ENCODE data around the gene HOMER2. TPM values are rescaled to one million over a fixed set of nuclear protein-coding genes. Genes with fewer than 3 reads are reported as not detected.
A peak's percentile ranks its signal among the peaks of the same experiment; 100 is the strongest.

Gene HOMER2
- total RNA-seq, 1 donor from 2014 or later: 12.2 TPM

DNA sequence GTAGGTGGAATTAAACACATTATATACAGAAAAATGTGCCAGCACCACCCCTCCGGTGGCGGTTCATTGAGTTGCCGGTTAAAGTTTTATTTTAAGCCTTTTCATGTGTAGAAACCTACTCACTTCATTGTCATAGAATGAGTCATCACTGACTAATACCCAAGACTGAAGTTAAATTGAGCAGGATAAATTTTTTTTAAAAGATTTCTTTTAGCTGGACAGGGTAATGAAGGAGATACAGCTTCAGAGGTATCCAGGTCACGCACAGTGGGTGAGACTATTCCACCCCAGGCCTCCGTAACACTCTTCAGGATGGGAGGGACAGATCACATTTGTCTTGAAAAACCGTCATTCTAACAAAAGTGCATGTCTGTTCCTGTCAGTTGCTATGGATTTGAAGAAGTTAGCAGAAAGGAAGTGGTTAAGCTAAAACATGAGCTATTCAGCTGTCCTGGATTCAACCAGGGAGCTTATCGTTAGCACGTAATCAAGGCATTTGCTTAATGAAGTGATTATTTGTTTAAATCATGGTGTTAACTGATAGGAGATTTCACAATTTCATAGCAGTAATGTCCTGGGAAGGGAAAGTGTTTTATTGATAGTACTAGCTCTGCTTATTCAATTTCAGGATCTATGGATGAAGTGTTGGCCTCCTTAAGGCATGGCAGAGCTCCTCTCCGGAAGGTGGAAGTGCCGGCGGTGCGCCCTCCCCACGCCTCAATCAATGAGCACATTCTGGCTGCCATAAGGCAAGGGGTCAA lies 119.7 kb downstream of the HOMER2 start:
- Mint-ChIP-seq H3K27me3 (ENCODE audit: low read depth, unreplicated experiment) (no peaks in the 10 kb centered on the region), H3K4me1 (ENCODE audit: low read depth, unreplicated experiment) (peaks cover 24% of the 10 kb centered on the region), H3K4me3 (ENCODE audit: unreplicated experiment) (peak overlapping the region; percentile 66), H3K9me3 (ENCODE audit: unreplicated experiment) (no peaks in the 10 kb centered on the region), H3K36me3 (ENCODE audit: low read depth, unreplicated experiment) (peaks cover 25% of the 10 kb centered on the region), H3K27ac (ENCODE audit: unreplicated experiment) (peak overlapping the region; percentile 86)
- Histone ChIP-seq H3K4me3 (ENCODE audit: insufficient read depth, low read depth, low read length) (peak overlapping the region; percentile 22), H3K79me2 (ENCODE audit: insufficient read depth, low read length) (peaks cover 7% of the 10 kb centered on the region), H3K27me3 (ENCODE audit: insufficient read depth, low read length) (no peaks in the 10 kb centered on the region), H3K9me3 (ENCODE audit: insufficient read depth, low read depth, low read length) (no peaks in the 10 kb centered on the region), H3K4me1 (ENCODE audit: insufficient read depth, low read length) (peaks cover 21% of the 10 kb centered on the region), H3K36me3 (ENCODE audit: insufficient read depth, low read length) (peaks cover 46% of the 10 kb centered on the region), H3K9ac (ENCODE audit: low read length) (peak overlapping the region; percentile 65), H3K27ac (ENCODE audit: low read depth, low read length) (peak overlapping the region; percentile 87), H3K4me2 (ENCODE audit: low read length) (peak overlapping the region; percentile 82), H2AFZ (ENCODE audit: low read depth, low read length) (peak overlapping the region; percentile 22), H4K20me1 (ENCODE audit: insufficient read depth, low read length) (no peaks in the 10 kb centered on the region)
- peak; percentile 93 for DNase-seq (ENCODE audit: low read depth)
- FAIRE-seq: peak; percentile 32
- no peak for TF ChIP-seq EZH2 (IDR thresholded peaks at IDR 0.05; ENCODE audit: insufficient read depth, low read length)
- TF ChIP-seq, protein P1, sequence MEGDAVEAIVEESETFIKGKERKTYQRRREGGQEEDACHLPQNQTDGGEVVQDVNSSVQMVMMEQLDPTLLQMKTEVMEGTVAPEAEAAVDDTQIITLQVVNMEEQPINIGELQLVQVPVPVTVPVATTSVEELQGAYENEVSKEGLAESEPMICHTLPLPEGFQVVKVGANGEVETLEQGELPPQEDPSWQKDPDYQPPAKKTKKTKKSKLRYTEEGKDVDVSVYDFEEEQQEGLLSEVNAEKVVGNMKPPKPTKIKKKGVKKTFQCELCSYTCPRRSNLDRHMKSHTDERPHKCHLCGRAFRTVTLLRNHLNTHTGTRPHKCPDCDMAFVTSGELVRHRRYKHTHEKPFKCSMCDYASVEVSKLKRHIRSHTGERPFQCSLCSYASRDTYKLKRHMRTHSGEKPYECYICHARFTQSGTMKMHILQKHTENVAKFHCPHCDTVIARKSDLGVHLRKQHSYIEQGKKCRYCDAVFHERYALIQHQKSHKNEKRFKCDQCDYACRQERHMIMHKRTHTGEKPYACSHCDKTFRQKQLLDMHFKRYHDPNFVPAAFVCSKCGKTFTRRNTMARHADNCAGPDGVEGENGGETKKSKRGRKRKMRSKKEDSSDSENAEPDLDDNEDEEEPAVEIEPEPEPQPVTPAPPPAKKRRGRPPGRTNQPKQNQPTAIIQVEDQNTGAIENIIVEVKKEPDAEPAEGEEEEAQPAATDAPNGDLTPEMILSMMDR (IDR thresholded peaks at IDR 0.05; ENCODE audit: insufficient read depth, low read depth, low read length): no peak

- Histone ChIP-seq H3K4me3 (ENCODE audit: insufficient read depth, low read depth, low read length) (peak overlapping the region; percentile 5), H3K27ac (ENCODE audit: low read depth, low read length) (peak overlapping the region; percentile 87), H3K4me2 (ENCODE audit: low read length) (peak overlapping the region; percentile 82), H3K9me3 (ENCODE audit: insufficient read depth, low read depth, low read length) (no peaks in the 10 kb centered on the region), H3K36me3 (ENCODE audit: insufficient read depth, low read length) (peaks cover 47% of the 10 kb centered on the region), H3K27me3 (ENCODE audit: insufficient read depth, low read length) (no peaks in the 10 kb centered on the region), H4K20me1 (ENCODE audit: insufficient read depth, low read length) (no peaks in the 10 kb centered on the region), H3K4me1 (ENCODE audit: insufficient read depth, low read length) (peaks cover 21% of the 10 kb centered on the region), H3K9ac (ENCODE audit: low read length) (peak overlapping the region; percentile 65), H2AFZ (ENCODE audit: low read depth, low read length) (no peak overlapping the region), H3K79me2 (ENCODE audit: insufficient read depth, low read length) (peaks cover 7% of the 10 kb centered on the region)
- Mint-ChIP-seq H3K36me3 (ENCODE audit: low read depth, unreplicated experiment) (peaks cover 18% of the 10 kb centered on the region), H3K27ac (ENCODE audit: unreplicated experiment) (peak overlapping the region; percentile 86), H3K27me3 (ENCODE audit: low read depth, unreplicated experiment) (no peaks in the 10 kb centered on the region), H3K4me1 (ENCODE audit: low read depth, unreplicated experiment) (peaks cover 24% of the 10 kb centered on the region), H3K9me3 (ENCODE audit: unreplicated experiment) (no peaks in the 10 kb centered on the region), H3K4me3 (ENCODE audit: unreplicated experiment) (peak overlapping the region; percentile 66)
- FAIRE-seq (no peak), DNase-seq (ENCODE audit: low read depth) (no peak)
- TF ChIP-seq, protein P1 (IDR thresholded peaks at IDR 0.05; ENCODE audit: insufficient read depth, low read depth, low read length): no peak
- TF ChIP-seq EZH2 (IDR thresholded peaks at IDR 0.05; ENCODE audit: insufficient read depth, low read length): no peak
These were observed 120.5 kb downstream of the HOMER2 start for GRCh38 chr15:82831894-82832600.
